Karpas-422 (cell line): ENCODE results near the gene NF2. TPM values are rescaled to one million over a fixed set of nuclear protein-coding genes. Genes with fewer than 3 reads are reported as not detected.

ENCODE experiments used
- DNase-seq: peaks from one replicate; pipeline ENCODE4 v3.0.0-alpha.2; 2015
- H2AFZ ChIP-seq: fragments of 200-600 bp; sonication (generic); 2 replicates; pipeline ENCODE4 v1.6.1; 2014; ENCODE audit warnings: antibody characterized with exemption, low read length, mixed read lengths
- H3K27ac ChIP-seq: fragments of 200-600 bp; sonication (generic); 2 replicates; pipeline ENCODE4 v1.5.1; 2014; ENCODE audit warnings: mild to moderate bottlenecking, low read length, moderate library complexity
- H3K27me3 ChIP-seq: fragments of 200-600 bp; sonication (generic); 2 replicates; pipeline ENCODE4 v1.6.1; 2014; ENCODE audit warnings: low read length, mixed read lengths
- H3K36me3 ChIP-seq: fragments of 200-600 bp; sonication (generic); 2 replicates; pipeline ENCODE4 v1.6.1; 2014; ENCODE audit warnings: low read length, mixed read lengths; ENCODE audit not compliant: insufficient read depth
- H3K4me1 ChIP-seq: fragments of 200-600 bp; sonication (generic); 2 replicates; pipeline ENCODE4 v1.6.1; 2014; ENCODE audit warnings: mild to moderate bottlenecking, low read length, mixed read lengths
- H3K4me2 ChIP-seq: fragments of 200-600 bp; sonication (generic); 2 replicates; pipeline ENCODE4 v1.6.1; 2014; ENCODE audit warnings: low read length, low read depth, mild to moderate bottlenecking; ENCODE audit not compliant: poor library complexity, severe bottlenecking
- H3K4me3 ChIP-seq: fragments of 200-600 bp; sonication (generic); 2 replicates; pipeline ENCODE4 v1.5.1; 2014; ENCODE audit warnings: mild to moderate bottlenecking, antibody characterized with exemption, low read length, mixed read lengths
- H3K79me2 ChIP-seq: fragments of 200-600 bp; sonication (generic); 2 replicates; pipeline ENCODE4 v1.6.1; 2014; ENCODE audit warnings: mild to moderate bottlenecking, low read length, mixed read lengths
- H3K9ac ChIP-seq: fragments of 200-600 bp; sonication (generic); 2 replicates; pipeline ENCODE4 v1.6.0; 2014; ENCODE audit warnings: low read length
- H3K9me2 ChIP-seq: fragments of 200-600 bp; sonication (generic), shearing (Covaris generic); replicated peaks from 2 replicates; pipeline ENCODE4 v1.6.0; 2014; ENCODE audit warnings: mild to moderate bottlenecking, low read length, moderate library complexity; ENCODE audit not compliant: insufficient read depth
- H3K9me3 ChIP-seq: fragments of 300-700, 200-600 bp; sonication (generic); 2 replicates; pipeline ENCODE4 v1.6.1; 2014; ENCODE audit warnings: low read length, mixed read lengths
- H4K20me1 ChIP-seq: fragments of 200-600 bp; sonication (generic); 2 replicates; pipeline ENCODE4 v1.6.1; 2014; ENCODE audit warnings: mild to moderate bottlenecking, antibody characterized with exemption, low read length, low read depth; ENCODE audit not compliant: insufficient read depth
- total RNA-seq: library from RNA; depleted of rRNA; stranded (reverse); fragments of >200 nt; shearing (Covaris generic); gene quantifications from 2 replicates; pipeline ENCODE4 v1.2.3, GENCODE V29; 2014; ENCODE audit warnings: low replicate concordance

Gene NF2
- total RNA-seq, 1 experiment from 2014 or later, result 19.0 TPM

GRCh38 chr22:29700206-29700899 lies 96.9 kb downstream of the NF2 start:
- H3K9me3 ChIP-seq, result no peaks in the 10 kb centered on the region
- DNase-seq, result no peak
- H3K27me3 ChIP-seq, result no peaks in the 10 kb centered on the region
- no peak overlapping the region for H2AFZ ChIP-seq
- no peak overlapping the region for H3K9ac ChIP-seq
- peaks cover 53% of the 10 kb centered on the region for H3K4me1 ChIP-seq
- H3K4me3 ChIP-seq, result no peak overlapping the region
- H4K20me1 ChIP-seq, result peaks cover 28% of the 10 kb centered on the region
- no peaks in the 10 kb centered on the region for H3K9me2 ChIP-seq
- no peak overlapping the region for H3K4me2 ChIP-seq
- no peaks in the 10 kb centered on the region for H3K79me2 ChIP-seq
- no peaks in the 10 kb centered on the region for H3K36me3 ChIP-seq
- H3K27ac ChIP-seq, result no peak overlapping the region

GRCh38 chr22:29700900-29701154 lies 97.4 kb downstream of the NF2 start:
- Histone ChIP-seq H4K20me1 (peaks cover 28% of the 10 kb centered on the region), H3K79me2 (no peaks in the 10 kb centered on the region), H3K27me3 (no peaks in the 10 kb centered on the region), H3K9me3 (no peaks in the 10 kb centered on the region), H3K9ac (no peak overlapping the region), H2AFZ (no peak overlapping the region), H3K4me3 (no peak overlapping the region), H3K36me3 (no peaks in the 10 kb centered on the region), H3K9me2 (no peaks in the 10 kb centered on the region), H3K4me2 (no peak overlapping the region), H3K27ac (no peak overlapping the region), H3K4me1 (peaks cover 48% of the 10 kb centered on the region)
- DNase-seq, result no peak

- Histone ChIP-seq H3K4me2 (no peak overlapping the region), H2AFZ (no peak overlapping the region), H3K9me3 (no peaks in the 10 kb centered on the region), H3K36me3 (no peaks in the 10 kb centered on the region), H3K9ac (no peak overlapping the region), H3K27me3 (no peaks in the 10 kb centered on the region), H3K4me3 (no peak overlapping the region), H3K4me1 (peaks cover 42% of the 10 kb centered on the region), H3K79me2 (no peaks in the 10 kb centered on the region), H3K27ac (no peak overlapping the region), H3K9me2 (no peaks in the 10 kb centered on the region), H4K20me1 (peaks cover 28% of the 10 kb centered on the region)
- DNase-seq, result peak; percentile 81
Observed at GRCh38 chr22:29701155-29701999, 97.9 kb downstream of the NF2 start.

GRCh38 chr22:29702000-29702930 lies 98.8 kb downstream of the NF2 start:
- peak overlapping the region; percentile 43 for H3K9ac ChIP-seq
- DNase-seq, result no peak
- H3K9me2 ChIP-seq, result no peaks in the 10 kb centered on the region
- H3K4me3 ChIP-seq, result peak overlapping the region; percentile 56
- H4K20me1 ChIP-seq, result peaks cover 28% of the 10 kb centered on the region
- no peak overlapping the region for H3K27ac ChIP-seq
- no peaks in the 10 kb centered on the region for H3K36me3 ChIP-seq
- peak overlapping the region; percentile 78 for H3K4me2 ChIP-seq
- no peak overlapping the region for H2AFZ ChIP-seq
- no peaks in the 10 kb centered on the region for H3K9me3 ChIP-seq
- peaks cover 40% of the 10 kb centered on the region for H3K4me1 ChIP-seq
- H3K27me3 ChIP-seq, result no peaks in the 10 kb centered on the region
- no peaks in the 10 kb centered on the region for H3K79me2 ChIP-seq

- peaks cover 40% of the 10 kb centered on the region for H3K4me1 ChIP-seq
- no peaks in the 10 kb centered on the region for H3K9me2 ChIP-seq
- peak overlapping the region; percentile 43 for H3K9ac ChIP-seq
- H3K4me3 ChIP-seq, result peak overlapping the region; percentile 56
- H3K27me3 ChIP-seq, result no peaks in the 10 kb centered on the region
- peaks cover 28% of the 10 kb centered on the region for H4K20me1 ChIP-seq
- no peaks in the 10 kb centered on the region for H3K36me3 ChIP-seq
- H3K79me2 ChIP-seq, result no peaks in the 10 kb centered on the region
- H2AFZ ChIP-seq, result no peak overlapping the region
- DNase-seq, result peak; percentile 72
- H3K9me3 ChIP-seq, result no peaks in the 10 kb centered on the region
- peak overlapping the region; percentile 78 for H3K4me2 ChIP-seq
- no peak overlapping the region for H3K27ac ChIP-seq
Observed at GRCh38 chr22:29702931-29703501, 99.6 kb downstream of the NF2 start.

GRCh38 chr22:29703569-29704195 lies 100.2 kb downstream of the NF2 start:
- Histone ChIP-seq H3K27me3 (no peaks in the 10 kb centered on the region), H3K27ac (no peak overlapping the region), H3K4me3 (peak overlapping the region; percentile 56), H3K4me1 (peaks cover 40% of the 10 kb centered on the region), H4K20me1 (peaks cover 28% of the 10 kb centered on the region), H2AFZ (no peak overlapping the region), H3K36me3 (no peaks in the 10 kb centered on the region), H3K79me2 (no peaks in the 10 kb centered on the region), H3K4me2 (peak overlapping the region; percentile 78), H3K9me3 (no peaks in the 10 kb centered on the region), H3K9me2 (no peaks in the 10 kb centered on the region), H3K9ac (peak overlapping the region; percentile 43)
- DNase-seq, result no peak

- no peak overlapping the region for H2AFZ ChIP-seq
- H3K9me3 ChIP-seq, result no peaks in the 10 kb centered on the region
- no peak overlapping the region for H3K27ac ChIP-seq
- H3K36me3 ChIP-seq, result no peaks in the 10 kb centered on the region
- H3K4me1 ChIP-seq, result peaks cover 40% of the 10 kb centered on the region
- DNase-seq, result peak; percentile 63
- H3K9ac ChIP-seq, result no peak overlapping the region
- no peak overlapping the region for H3K4me3 ChIP-seq
- H3K4me2 ChIP-seq, result no peak overlapping the region
- no peaks in the 10 kb centered on the region for H3K27me3 ChIP-seq
- H3K9me2 ChIP-seq, result no peaks in the 10 kb centered on the region
- H3K79me2 ChIP-seq, result no peaks in the 10 kb centered on the region
- H4K20me1 ChIP-seq, result peaks cover 28% of the 10 kb centered on the region
Observed at GRCh38 chr22:29704528-29705285, 101.3 kb downstream of the NF2 start.
